Tibial artery (tissue), 4 donors: ENCODE measurements around the gene MIA3.
"Not testable (repeated sequence)": the region's sequence is repeated elsewhere in the genome, so short reads cannot be mapped to it uniquely, and the experiment has no call there.

ENCODE experiments used
- DNase-seq, 2 donors: peaks; one replicate each; pipeline ENCODE4 v3.0.0-alpha.2; 2019
- H3K27ac ChIP-seq, 2 donors: fragments of 200-600 bp; sonication (generic) in 1 of 2; 1 replicate in 1 of 2; 2 replicates in 1 of 2; pipeline ENCODE4 v1.5.1; 2018 to 2019; ENCODE audit warnings: mild to moderate bottlenecking in 1 of 2
- H3K27me3 ChIP-seq, 2 donors: fragments of 200-600 bp; sonication (generic) in 1 of 2; one replicate each; pipeline versions ENCODE4 v1.5.1 to v1.6.0; 2016 to 2019
- H3K36me3 ChIP-seq, 3 donors: fragments of 200-600 bp; sonication (generic) in 2 of 3; one replicate each; pipeline ENCODE4 v1.5.1; 2016 to 2019; ENCODE audit warnings: mild to moderate bottlenecking in 2 of 3
- H3K4me1 ChIP-seq, 4 donors: fragments of 200-600 bp; sonication (generic) in 2 of 4; 1 replicate in 3 of 4; 2 replicates in 1 of 4; pipeline ENCODE4 v1.5.1; 2016 to 2019
- H3K4me3 ChIP-seq, 2 donors: fragments of 200-600 bp; sonication (generic) in 1 of 2; 1 replicate in 1 of 2; 2 replicates in 1 of 2; pipeline ENCODE4 v1.5.1; 2018 to 2019; ENCODE audit warnings: mild to moderate bottlenecking in 2 of 2
- H3K9me3 ChIP-seq, 3 donors: fragments of 200-600 bp; sonication (generic) in 1 of 3; one replicate each; pipeline ENCODE4 v1.5.1; 2016 to 2019
- CTCF ChIP-seq, 2 experiments: fragments of 200-600 bp in 1 of 2; fragments of 450-650 bp in 1 of 2; IDR thresholded peaks; one replicate each; pipeline ENCODE4 v1.5.1; 2017 to 2019; ENCODE audit warnings: antibody characterized with exemption in 2 of 2, mild to moderate bottlenecking in 1 of 2, moderate library complexity in 1 of 2
- intact Hi-C: fragments of 100-400 bp; cut with DNase I; formaldehyde crosslinking; loops from one replicate; pipeline ENCODE4 v1.15.0; 2023; ENCODE audit warnings: low total_unique reads

The MIA3 gene

GRCh38 chr1:222596696-222597095 is 21.2 kb upstream of the MIA3 start:
- intact Hi-C loops = no loop called here

GRCh38 chr1:222600281-222600680 is 17.6 kb upstream of the MIA3 start:
- no peak for TF ChIP-seq CTCF (IDR thresholded peaks at IDR 0.05)
- Histone ChIP-seq H3K27ac (no peak overlapping the region), H3K9me3 (no peaks in the 10 kb centered on the region), H3K36me3 (no peaks in the 10 kb centered on the region), H3K27me3 (no peaks in the 10 kb centered on the region), H3K4me3 (no peak overlapping the region), H3K4me1 (no peaks in the 10 kb centered on the region)
- intact Hi-C loops = no loop called here
- DNase-seq = no peak

More at GRCh38 chr1:222596696-222597095, 21.2 kb upstream of the MIA3 start:
- H3K4me3 ChIP-seq = no peak overlapping the region
- H3K4me1 ChIP-seq = no peaks in the 10 kb centered on the region
- H3K36me3 ChIP-seq = no peaks in the 10 kb centered on the region
- no peak overlapping the region for H3K27ac ChIP-seq
- DNase-seq = no peak
- no peaks in the 10 kb centered on the region for H3K27me3 ChIP-seq
- TF ChIP-seq CTCF (IDR thresholded peaks at IDR 0.05) = no peak
- H3K9me3 ChIP-seq = no peaks in the 10 kb centered on the region

GRCh38 chr1:222601257-222601656 is 16.6 kb upstream of the MIA3 start:
- intact Hi-C loops = no loop called here
- DNase-seq = no peak
- H3K36me3 ChIP-seq = no peaks in the 10 kb centered on the region

GRCh38 chr1:222606757-222607156 is 11.1 kb upstream of the MIA3 start:
- DNase-seq = no peak
- Histone ChIP-seq H3K4me1 (no peaks in the 10 kb centered on the region), H3K36me3 (no peaks in the 10 kb centered on the region), H3K27me3 (no peaks in the 10 kb centered on the region), H3K4me3 (no peak overlapping the region), H3K27ac (no peak overlapping the region), H3K9me3 (no peaks in the 10 kb centered on the region)
- no peak for TF ChIP-seq CTCF (IDR thresholded peaks at IDR 0.05)
- intact Hi-C loops = no loop called here

More at GRCh38 chr1:222601257-222601656, 16.6 kb upstream of the MIA3 start:
- Histone ChIP-seq H3K4me1 (no peaks in the 10 kb centered on the region), H3K27me3 (no peaks in the 10 kb centered on the region), H3K4me3 (no peak overlapping the region), H3K9me3 (no peaks in the 10 kb centered on the region), H3K27ac (no peak overlapping the region)
- no peak for TF ChIP-seq CTCF (IDR thresholded peaks at IDR 0.05)

GRCh38 chr1:222609111-222609510 is 8.8 kb upstream of the MIA3 start:
- DNase-seq, H3K27ac ChIP-seq, H3K4me3 ChIP-seq, H3K9me3 ChIP-seq, H3K4me1 ChIP-seq, intact Hi-C loops, H3K36me3 ChIP-seq, H3K27me3 ChIP-seq: not testable (repeated sequence)

- no peaks in the 10 kb centered on the region for H3K4me1 ChIP-seq
- H3K36me3 ChIP-seq = no peaks in the 10 kb centered on the region
- intact Hi-C loops = no loop called here
- no peak for TF ChIP-seq CTCF (IDR thresholded peaks at IDR 0.05)
- H3K4me3 ChIP-seq = no peak overlapping the region
- no peak overlapping the region for H3K27ac ChIP-seq
- no peaks in the 10 kb centered on the region for H3K9me3 ChIP-seq
- H3K27me3 ChIP-seq = no peaks in the 10 kb centered on the region
- DNase-seq = no peak
Observed at GRCh38 chr1:222610728-222611127, 7.2 kb upstream of the MIA3 start.
